HUES6 (cell line): ENCODE measurements around the gene ETV5.
A peak's percentile ranks its signal among the peaks of the same experiment; 100 is the strongest.

Source experiments
- H3K27ac ChIP-seq: 2 replicates; pipeline ENCODE4 v1.7.0; 2013; ENCODE audit warnings: low read depth, mild to moderate bottlenecking, low read length, inconsistent platforms
- H3K27me3 ChIP-seq: 2 replicates; pipeline ENCODE4 v1.6.1; 2013; ENCODE audit warnings: low read length; ENCODE audit not compliant: control insufficient read depth, insufficient read depth
- H3K36me3 ChIP-seq: 2 replicates; pipeline ENCODE4 v1.6.1; 2013; ENCODE audit warnings: low read length; ENCODE audit not compliant: control insufficient read depth, insufficient read depth
- H3K4me1 ChIP-seq: 2 replicates; pipeline ENCODE4 v1.6.1; 2013; ENCODE audit warnings: low read length; ENCODE audit not compliant: control insufficient read depth, insufficient read depth
- H3K4me3 ChIP-seq: 2 replicates; pipeline ENCODE4 v1.5.1; 2013; ENCODE audit warnings: low read depth, low read length
- H3K9ac ChIP-seq: one replicate; pipeline ENCODE4 v1.6.1; 2013; ENCODE audit warnings: mild to moderate bottlenecking, low read length
- H3K9me3 ChIP-seq: 2 replicates; pipeline ENCODE4 v1.6.1; 2013; ENCODE audit warnings: low read depth, low read length; ENCODE audit not compliant: control insufficient read depth, insufficient read depth

ETV5 gene

DNA sequence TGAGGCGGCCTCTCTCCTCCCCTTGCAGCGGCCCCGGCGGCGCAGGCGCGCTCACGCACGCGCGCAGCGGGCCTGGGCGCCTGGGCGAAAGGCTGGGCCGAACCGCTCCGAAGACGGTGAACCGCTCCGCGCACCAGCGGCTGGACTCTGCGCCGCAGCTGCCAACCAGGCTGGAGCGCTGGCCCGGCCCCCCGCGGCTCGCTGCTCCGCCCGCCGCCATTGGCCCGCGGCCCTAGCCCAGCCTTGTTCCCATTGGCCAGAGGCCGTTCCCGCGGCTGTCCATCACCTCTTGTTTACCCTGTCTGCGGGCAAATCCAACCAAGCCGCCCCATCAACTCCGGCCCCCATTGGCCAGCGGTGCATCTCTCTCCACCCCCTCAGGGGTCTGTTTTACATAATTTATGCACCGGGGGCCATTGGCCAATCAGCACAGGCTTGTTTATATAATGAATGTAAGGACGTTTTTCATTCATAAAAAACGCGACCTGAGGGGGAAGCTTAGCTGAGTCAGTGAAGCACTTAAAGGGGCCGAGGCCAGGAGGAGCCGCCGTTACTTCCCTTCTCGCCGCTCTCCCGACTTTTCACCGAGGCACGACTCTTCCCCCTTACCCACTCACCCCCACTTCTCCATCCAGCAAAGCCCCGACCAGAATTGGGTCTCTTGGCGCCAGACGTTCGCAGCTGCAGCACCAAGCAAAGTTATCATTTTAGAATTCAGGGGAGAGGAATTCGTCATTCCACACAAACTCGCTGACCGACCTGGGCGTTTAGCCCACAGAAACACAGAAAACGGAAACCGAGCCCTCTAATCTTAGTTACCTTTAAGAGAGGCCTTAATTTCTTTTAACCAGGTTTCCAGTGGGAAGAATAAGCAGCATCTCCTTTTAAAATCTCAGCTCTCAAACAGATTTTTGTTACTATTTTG, at the start of gene ETV5:
TSS of gene ETV5 (minus strand) at position 149 of the 925 bp plus-strand sequence. CDS start 3,221 bp downstream, outside the sequence.
- H3K9me3 ChIP-seq: no peaks in the 10 kb centered on the region
- peak within 1 kb of the TSS; percentile 96 for H3K4me3 ChIP-seq
- peak within 1 kb of the TSS; percentile 83 for H3K9ac ChIP-seq
- H3K27ac ChIP-seq: peak within 1 kb of the TSS; percentile 84; the same call in 1 of the 2 replicates
- no peaks in the 10 kb centered on the region for H3K36me3 ChIP-seq
- peaks cover 71% of the 10 kb centered on the region for H3K27me3 ChIP-seq
- H3K4me1 ChIP-seq: peaks cover 25% of the 10 kb centered on the region

DNA sequence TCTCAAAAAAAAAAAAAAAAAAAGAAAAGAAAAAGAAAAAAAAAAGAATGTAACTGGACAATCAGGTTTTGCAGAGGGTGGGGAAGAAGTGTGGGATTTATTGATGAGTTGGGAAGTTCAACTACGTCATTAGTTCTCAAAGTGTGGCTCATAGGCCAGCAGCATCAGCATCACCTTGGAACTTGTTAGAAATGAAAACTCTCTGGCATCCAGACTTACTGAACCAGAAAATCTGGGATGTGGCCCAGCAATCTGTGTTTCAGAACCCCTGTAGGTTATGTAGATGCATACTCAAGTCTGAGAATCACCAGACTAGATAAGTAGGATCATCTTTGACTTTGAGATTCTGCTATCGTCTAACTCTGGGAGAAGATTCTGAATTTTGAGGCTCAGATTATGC, 45.8 kb upstream of the ETV5 start:
- H3K9me3 ChIP-seq: no peaks in the 10 kb centered on the region

DNA sequence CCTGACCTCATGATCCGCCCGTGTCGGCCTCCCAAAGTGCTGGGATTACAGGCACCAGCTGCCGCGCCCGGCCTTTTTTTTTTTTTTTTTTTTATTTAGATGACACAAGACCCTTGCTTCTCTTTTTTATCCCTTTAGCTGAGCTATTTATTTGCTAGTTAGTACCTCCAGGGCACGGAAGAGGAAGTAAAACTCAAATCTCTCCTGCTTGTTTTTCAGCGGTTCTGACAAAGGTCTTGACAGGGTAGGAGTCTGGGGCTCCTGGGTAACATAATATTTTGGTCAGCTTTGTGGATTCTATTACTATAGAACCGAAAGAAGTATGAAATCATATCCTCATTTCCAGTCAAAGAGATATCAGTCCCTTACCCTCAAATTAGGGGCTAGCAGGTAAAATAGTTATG, 44.0 kb upstream of the ETV5 start:
- H3K36me3 ChIP-seq: no peaks in the 10 kb centered on the region
- no peaks in the 10 kb centered on the region for H3K4me1 ChIP-seq
- H3K4me3 ChIP-seq: no peak overlapping the region
- no peak overlapping the region for H3K9ac ChIP-seq
- H3K27ac ChIP-seq: no peak overlapping the region
- peaks cover 14% of the 10 kb centered on the region for H3K27me3 ChIP-seq
- no peaks in the 10 kb centered on the region for H3K9me3 ChIP-seq

More for the DNA sequence above, 45.8 kb upstream of the ETV5 start:
- no peak overlapping the region for H3K9ac ChIP-seq
- no peak overlapping the region for H3K4me3 ChIP-seq
- H3K4me1 ChIP-seq: no peaks in the 10 kb centered on the region
- no peaks in the 10 kb centered on the region for H3K36me3 ChIP-seq
- H3K27me3 ChIP-seq: peaks cover 2% of the 10 kb centered on the region; the same call in 1 of the 2 replicates
- no peak overlapping the region for H3K27ac ChIP-seq

DNA sequence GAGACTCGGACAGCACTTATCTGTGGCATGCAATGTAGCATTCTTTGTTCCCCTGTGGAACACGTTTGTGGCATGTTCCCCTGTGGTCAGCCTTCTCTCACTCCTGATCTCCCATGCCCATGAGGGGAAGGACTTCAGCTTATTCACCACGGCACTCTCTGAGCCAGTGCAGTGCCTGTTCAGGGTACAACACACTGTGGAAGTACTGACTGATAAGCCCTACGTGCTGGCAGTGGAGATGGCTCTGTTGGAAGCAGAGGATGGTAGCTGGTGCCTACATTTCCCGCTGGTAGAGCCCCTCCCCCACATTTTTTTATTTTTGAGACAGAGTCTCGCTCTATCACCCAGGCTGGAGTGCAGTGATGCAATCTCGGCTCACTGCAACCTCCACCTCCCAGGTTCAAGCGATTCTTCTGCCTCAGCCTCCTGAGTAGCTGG, 43.5 kb upstream of the ETV5 start:
- no peak overlapping the region for H3K27ac ChIP-seq
- no peaks in the 10 kb centered on the region for H3K9me3 ChIP-seq
- H3K4me1 ChIP-seq: no peaks in the 10 kb centered on the region
- peaks cover 15% of the 10 kb centered on the region for H3K27me3 ChIP-seq
- no peak overlapping the region for H3K4me3 ChIP-seq
- H3K36me3 ChIP-seq: no peaks in the 10 kb centered on the region
- H3K9ac ChIP-seq: no peak overlapping the region

DNA sequence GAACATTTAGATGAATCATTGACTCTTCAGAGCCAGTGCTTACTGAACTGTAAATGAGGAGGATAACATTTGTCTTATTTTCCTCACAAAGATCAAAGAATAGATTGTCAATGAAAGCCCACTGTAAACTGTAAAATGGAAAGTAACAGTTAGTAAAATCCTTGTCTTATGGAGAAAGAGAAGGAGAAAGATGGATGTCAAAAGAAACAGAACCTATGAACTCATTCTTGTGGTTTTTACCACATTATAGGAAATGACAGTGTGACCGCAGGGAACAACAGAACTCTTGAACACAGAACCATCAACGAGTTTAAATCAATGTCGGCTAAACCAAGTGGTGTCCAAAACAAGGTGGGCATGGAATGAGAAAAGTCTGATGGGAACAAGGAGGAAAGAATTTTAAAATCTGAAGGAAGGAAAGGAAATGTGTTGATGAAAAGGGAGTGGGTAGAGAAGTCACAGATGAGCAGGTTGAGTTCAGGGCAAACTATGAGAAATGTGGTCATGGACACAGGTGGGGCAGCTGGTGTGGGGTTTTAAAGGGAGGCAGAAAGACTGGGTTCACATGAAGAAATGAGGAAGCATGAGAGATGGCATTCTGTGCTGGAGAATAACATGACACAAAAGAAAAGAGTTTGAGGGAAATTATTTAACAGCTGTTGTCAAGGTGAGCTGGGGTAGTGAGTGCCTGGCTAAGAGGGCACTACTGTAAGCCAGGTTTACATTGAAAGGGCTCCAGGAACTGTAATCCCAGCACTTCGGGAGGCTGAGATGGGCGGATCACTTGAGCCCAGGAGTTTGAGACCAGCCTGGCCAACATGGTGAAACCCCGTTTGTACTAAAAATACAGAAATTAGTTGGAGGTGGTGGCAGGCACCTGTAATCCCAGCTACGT, 42.4 kb upstream of the ETV5 start:
- Histone ChIP-seq H3K9ac (no peak overlapping the region), H3K4me3 (no peak overlapping the region), H3K27me3 (peaks cover 20% of the 10 kb centered on the region), H3K36me3 (no peaks in the 10 kb centered on the region), H3K9me3 (no peaks in the 10 kb centered on the region), H3K27ac (no peak overlapping the region), H3K4me1 (no peaks in the 10 kb centered on the region)

DNA sequence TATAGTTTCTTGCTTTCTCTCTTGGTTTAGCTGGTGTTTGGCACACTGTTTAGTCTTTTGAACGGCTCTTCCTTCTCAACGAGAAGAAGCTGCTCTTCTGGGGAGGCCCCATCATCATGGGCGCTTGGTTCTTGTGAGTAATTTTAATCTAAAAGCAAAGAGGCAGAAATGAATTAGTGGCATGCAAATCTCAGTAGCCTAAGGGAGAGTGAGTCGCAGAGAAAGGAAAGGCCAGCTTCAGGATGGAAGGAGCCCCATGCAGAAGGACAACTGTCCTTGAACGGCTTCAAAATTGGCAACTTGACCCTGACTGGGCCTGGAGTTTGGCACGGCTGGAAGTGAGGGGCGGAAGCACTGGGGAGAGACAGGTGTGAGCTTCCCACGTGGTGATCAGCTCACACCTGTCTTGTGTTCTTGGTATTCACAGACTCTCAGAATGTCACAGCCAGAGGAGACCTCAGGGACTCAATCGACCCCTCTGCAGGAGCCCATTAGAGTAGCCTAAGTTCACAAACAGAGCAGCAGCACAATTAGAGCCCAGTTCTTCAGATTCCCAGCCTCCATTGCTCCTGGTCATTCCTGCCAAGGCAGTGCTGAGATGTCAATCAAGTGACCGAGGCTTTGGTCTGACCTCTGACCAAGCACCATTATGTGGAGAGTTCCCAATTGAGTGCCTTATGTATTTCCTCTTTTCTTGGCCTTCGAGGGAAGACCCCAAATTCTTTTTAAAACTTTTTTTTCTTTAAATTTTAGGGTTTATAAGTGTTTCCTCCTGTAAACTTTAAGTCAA, 41.3 kb upstream of the ETV5 start:
- Histone ChIP-seq H3K9me3 (no peaks in the 10 kb centered on the region), H3K36me3 (no peaks in the 10 kb centered on the region), H3K27ac (no peak overlapping the region), H3K27me3 (peaks cover 20% of the 10 kb centered on the region), H3K4me1 (no peaks in the 10 kb centered on the region), H3K4me3 (no peak overlapping the region), H3K9ac (no peak overlapping the region)

DNA sequence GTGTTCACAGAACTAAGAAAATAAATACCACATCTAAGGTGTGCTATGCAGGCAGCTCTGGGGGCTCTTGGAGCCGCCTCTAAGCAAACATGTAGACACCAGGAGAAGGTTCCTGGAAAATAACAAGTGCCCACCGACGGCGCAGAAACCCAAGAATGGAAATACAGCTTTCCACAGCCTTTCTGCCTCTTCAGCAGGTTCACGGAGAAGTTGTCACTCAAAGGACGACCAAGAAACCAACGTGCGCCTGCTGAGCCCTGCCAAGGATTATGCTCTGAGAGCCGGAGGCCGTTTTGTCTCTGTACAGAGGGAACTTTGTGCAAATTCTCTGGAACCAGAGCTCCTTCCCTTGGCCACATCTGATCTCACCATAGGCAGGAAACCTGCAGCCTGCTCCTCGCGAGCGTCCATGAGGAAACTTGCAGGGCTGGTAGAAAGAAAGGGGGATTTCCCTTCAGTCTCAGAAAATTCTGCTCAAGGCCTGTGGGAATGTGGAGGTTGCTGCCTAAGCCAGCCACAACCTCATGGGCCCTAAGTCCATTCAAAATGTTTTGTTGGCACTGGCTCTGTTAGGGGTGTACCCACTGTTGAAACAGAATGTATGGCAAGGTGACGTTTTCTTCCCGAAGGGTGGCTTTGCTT, 40.6 kb upstream of the ETV5 start:
- H3K27ac ChIP-seq: no peak overlapping the region
- H3K9me3 ChIP-seq: no peaks in the 10 kb centered on the region
- H3K4me1 ChIP-seq: no peaks in the 10 kb centered on the region
- no peak overlapping the region for H3K4me3 ChIP-seq
- H3K9ac ChIP-seq: no peak overlapping the region
- H3K36me3 ChIP-seq: no peaks in the 10 kb centered on the region
- H3K27me3 ChIP-seq: peaks cover 20% of the 10 kb centered on the region

DNA sequence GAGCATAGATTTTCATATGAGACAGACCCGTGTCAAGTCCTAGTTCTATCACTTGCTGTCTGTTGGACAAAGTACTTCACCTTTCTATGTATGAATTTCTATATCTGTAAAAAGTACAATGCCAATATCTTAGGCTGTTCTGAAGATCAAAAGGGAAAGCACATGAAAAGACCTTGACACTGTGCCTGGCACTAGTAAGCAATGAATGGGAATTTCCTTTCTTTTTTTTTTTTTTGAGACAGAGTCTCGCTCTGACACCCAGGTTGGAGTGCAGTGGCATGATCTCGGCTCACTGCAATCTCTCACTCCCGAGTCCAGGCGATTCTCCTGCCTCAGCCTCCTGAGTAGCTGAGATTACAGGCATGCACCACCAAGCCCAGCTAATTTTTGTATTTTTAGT, 35.4 kb upstream of the ETV5 start:
- Histone ChIP-seq H3K27ac (no peak overlapping the region), H3K9me3 (no peaks in the 10 kb centered on the region), H3K4me1 (no peaks in the 10 kb centered on the region), H3K9ac (no peak overlapping the region), H3K27me3 (peaks cover 23% of the 10 kb centered on the region), H3K4me3 (no peak overlapping the region), H3K36me3 (no peaks in the 10 kb centered on the region)

DNA sequence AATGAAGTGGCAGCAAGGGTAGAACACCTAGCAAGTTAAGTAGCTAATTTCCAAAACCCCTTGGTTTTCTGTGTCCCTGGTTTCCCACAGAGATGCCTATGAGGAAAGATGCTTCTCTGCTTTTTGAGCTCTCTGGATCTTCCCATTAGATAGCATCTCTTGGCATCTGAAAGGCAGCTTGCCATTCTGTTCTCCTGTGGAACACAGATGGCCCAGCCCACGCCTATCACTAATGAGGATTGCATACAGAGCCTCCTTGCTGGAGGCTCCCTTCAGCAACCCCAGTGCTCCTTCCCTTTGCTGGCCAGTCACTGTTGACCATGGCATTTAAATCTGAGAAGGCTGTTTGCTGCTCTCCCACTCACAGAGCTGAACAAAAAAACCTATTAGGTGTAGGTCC, 34.4 kb upstream of the ETV5 start:
- no peak overlapping the region for H3K9ac ChIP-seq
- no peak overlapping the region for H3K27ac ChIP-seq
- no peaks in the 10 kb centered on the region for H3K9me3 ChIP-seq
- peaks cover 22% of the 10 kb centered on the region for H3K27me3 ChIP-seq
- no peaks in the 10 kb centered on the region for H3K36me3 ChIP-seq
- no peak overlapping the region for H3K4me3 ChIP-seq
- no peaks in the 10 kb centered on the region for H3K4me1 ChIP-seq

DNA sequence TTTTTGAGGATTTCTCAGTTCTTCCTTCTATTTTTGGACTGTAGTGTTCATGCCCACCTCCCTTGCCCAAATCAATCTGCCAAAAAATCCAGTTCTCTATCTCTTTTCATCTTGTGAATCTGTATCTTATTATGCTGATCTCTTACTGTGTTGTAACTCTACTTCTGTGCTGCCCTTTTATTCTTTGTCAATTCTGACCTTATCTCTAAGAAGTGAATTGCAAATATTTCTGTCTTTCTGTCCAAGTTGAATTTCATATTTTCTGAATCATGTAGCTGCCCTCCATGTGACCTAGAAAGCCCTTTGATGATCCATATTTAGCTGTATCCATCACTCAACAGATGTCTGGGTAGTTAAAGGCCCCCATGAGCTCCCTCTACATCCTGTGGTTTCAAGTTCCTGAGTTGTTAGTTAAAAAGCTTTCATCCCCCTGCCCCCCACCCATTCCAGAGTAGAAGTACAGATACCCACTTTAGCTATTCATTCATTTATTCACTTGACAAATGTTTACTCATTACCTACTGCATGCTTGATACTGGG, 33.6 kb upstream of the ETV5 start:
- Histone ChIP-seq H3K9ac (no peak overlapping the region), H3K36me3 (no peaks in the 10 kb centered on the region), H3K9me3 (no peaks in the 10 kb centered on the region), H3K4me1 (no peaks in the 10 kb centered on the region), H3K27me3 (peaks cover 21% of the 10 kb centered on the region), H3K4me3 (no peak overlapping the region), H3K27ac (no peak overlapping the region)
